CD4-positive, alpha-beta T cell treated with Interleukin-4 for 4 hours (primary cell): ENCODE data around the gene WDR59.
"Not testable (repeated sequence)": the region's sequence is repeated elsewhere in the genome, so short reads cannot be mapped to it uniquely, and the experiment has no call there.

Experiments used
- DNase-seq: peaks from one replicate; pipeline ENCODE4 v3.0.0-alpha.2; 2020

The WDR59 gene

DNA sequence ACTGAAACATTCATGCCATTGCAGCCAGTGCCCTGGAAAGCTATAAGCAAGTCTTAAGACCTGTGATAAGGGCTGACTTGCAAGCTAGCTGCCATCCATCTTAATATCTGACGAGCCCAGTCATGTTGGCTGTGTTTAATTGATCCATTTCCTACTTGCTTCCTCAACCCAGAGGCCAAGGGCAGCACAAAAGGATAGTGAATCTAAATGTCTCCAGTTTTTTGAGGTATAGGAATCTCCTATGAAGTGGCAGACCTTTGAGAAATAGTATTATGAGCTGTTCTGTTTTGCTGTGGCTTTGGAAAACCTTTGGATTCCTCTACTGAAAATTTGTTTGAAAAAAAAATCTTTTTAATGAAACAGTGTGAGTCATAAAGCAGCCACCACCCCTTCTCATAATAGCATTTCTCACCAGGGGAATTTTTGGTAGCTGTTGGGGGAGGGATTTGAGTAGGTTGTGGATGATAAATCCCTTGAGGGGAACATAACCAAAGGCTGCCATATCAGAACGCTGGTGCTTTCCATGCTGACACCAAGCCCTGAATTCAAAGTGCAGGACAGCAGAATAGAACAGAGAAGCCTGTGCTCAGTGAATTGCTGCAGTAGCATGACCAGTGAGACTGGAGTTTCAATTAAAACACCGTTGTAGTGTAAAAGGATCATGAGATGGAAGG lies 26.8 kb upstream of the WDR59 start:
- DNase-seq: peak; percentile 77

DNA sequence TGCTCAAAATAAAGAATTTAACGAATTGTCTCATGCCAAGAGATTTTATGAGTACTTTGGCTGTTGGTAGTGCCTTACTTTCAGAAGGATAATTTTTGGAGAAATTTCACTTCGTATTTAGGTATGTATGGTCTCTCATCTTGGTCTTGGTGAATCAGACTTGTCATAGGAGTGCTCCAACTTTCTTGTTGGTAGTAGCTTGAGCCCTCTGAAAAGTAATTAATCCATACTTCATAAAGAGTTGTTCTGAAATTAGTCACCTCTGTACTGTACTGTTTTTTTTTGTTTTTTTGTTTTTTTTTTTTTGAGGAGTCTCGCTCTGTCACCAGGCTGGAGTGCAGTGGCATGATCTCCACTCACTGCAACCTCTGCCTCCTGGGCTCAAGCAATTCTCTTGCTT lies 25.5 kb upstream of the WDR59 start:
- no peak for DNase-seq

DNA sequence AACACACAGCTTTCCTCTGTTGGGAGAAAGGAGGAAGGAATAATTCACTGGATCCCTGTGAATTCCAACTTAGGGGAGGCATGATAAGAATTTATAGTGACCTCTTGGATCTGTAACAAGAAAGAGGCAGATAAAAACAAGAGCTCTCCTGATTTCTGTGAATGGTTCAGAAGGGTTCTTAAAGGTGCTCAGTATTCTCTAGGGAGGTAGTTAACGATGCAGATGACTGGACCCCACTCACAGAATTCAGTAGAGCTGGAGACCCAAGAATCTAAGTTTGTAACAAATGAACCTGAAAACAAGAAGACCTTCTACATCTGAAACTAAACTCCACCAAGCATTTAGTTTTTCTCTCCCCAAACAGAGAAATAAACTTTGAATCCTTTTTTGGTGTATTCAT lies 22.5 kb upstream of the WDR59 start:
- no peak for DNase-seq

DNA sequence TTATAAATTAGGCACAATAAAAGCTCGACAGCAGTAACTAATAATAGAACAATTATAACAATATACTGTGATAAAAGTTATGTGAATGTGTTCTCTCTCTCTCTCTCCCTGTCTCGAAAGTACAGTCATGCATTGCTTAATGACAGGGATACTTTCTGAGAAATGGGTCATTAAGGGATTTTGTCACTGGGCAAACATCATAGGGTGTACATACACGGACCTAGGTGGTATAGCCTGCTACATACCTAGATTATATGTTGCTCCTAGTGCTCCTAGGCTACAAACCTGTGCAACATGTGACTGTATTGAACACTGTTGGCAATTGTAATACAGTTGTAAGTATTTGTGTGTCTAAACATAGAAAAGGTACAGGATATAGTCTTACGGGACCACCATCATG lies 20.8 kb upstream of the WDR59 start:
- DNase-seq: no peak

DNA sequence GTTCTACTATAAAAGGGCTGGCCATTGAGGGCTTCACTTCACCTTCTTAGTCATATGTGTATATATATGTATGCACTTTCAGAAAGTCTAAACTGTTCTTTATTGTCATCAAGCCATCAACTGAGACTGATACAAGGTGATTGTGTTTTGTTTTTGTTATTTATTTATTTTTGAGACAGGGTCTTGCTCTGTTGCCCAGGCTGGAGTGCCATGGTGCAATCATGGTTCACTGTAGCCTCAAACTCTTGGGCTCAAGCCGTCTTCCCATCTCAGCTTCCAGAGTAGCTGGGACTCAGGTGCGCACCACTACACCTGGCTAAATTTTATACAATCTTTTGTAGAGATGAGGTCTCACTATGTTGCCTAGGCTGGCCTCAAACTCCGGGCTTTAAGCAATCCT lies 19.5 kb upstream of the WDR59 start:
- DNase-seq: no peak

DNA sequence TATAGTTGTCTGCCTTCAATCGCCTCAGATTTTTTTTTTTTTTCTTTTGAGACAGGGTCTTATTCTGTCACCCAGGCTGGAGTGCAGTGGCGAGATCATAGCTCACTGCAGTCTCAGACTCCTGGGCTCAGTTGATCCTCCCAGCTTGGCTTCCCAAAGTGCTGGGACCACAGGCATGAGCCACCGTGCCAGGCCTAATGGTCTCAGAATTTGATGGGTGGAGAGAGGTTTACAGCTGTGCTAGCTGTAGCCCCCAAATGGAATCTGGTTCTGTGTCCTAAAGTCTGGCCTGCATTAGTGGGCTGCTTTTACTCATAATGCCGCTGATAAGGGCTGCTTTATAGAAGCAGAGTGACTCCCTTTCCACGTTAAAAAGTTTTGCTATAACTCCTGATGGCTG lies 19.0 kb upstream of the WDR59 start:
- no peak for DNase-seq

DNA sequence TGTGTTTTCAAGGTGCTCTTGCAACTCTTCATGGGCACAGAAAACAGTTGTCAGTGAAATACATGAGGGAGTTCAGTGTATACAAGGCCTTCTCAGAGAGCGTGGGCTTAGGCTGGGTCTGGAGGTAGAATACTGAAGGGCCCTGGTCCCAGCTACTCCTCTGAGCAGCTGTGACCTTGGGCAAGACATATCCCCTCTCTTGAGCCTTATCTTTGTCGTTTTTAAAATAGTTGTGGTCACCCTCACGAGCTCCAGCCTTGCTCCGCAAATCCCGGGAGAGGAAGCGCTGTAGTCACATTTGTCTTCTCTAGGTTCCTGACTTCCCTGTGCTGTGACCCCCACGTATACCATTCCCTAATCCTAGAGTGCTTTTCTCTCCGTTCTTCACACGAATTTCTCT lies 17.6 kb upstream of the WDR59 start:
- no peak for DNase-seq

DNA sequence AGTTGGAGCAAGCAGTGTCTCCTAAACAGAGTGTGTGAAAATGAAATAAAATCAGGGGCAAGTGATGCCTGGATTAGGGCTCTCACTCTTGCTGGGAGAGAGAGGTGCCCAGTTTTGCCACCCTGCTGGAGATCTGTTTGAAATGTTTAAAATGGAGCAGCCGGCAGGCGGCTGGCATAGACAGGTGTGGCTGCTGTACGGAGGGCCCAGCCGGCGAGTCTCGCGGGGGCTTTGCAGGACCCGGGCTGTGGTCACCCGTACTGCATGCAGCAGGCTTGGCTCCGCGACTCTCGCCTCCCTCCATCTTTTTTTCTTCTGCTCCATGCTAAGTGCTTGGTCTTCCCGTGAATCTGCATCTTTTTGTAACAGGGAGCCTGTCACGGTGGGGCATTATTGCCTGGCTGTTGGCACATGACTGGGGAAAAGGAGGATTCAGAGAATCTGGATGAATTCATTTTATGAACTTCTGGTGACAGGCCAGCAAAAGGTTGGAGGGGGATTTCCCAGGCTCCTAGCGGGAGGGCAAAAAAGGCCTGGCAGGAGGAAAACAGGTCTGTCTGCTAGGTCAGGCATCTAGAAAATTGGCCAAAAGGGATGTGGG lies 15.7 kb upstream of the WDR59 start:
- DNase-seq: no peak

DNA sequence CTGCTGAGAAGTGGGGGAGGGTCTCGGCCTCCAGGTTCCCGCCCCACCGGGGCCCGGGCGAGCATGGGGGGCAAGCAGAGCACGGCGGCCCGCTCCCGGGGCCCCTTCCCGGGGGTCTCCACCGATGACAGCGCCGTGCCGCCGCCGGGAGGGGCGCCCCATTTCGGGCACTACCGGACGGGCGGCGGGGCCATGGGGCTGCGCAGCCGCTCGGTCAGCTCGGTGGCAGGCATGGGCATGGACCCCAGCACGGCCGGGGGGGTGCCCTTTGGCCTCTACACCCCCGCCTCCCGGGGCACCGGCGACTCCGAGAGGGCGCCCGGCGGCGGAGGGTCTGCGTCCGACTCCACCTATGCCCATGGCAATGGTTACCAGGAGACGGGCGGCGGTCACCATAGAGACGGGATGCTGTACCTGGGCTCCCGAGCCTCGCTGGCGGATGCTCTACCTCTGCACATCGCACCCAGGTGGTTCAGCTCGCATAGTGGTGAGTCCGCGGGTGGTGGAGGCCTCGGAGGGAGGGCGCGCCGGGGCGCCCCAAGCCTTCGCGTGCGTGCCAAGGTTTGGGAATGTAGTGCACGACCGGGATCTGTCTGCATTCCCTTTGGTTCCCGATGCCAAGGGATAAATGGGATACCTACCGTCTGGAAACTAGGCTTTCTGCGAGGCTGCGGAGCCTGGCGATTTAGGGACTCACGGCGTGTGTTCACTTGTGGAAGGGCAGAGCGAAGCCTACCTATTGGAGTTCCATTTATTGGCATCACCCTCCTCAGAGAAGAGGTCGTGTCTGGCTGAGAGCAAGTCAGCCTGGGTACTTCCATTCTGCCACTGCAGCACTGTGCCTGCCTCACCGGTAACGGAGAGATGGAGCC lies 14.9 kb upstream of the WDR59 start:
- peak; percentile 63 for DNase-seq

DNA sequence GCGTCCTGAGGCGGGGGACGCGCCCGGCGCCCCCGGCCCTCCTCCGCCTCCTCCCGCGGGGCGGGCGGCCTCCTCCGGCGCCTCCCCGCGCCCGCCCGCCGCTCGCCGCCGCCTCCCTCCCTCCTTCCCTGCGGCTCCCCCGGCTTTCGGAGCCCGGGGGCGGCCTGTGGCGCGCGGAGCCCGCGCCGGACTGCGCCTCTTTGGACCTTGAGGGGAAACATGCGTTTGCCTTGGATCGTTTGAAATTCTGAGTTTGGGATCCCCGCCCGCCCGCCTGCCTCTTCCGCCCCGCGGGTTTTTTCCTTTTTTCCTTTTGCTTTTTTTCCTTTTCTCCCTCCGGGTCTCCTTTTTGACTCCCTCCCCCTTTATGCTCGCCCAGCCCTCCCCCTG lies 14.3 kb upstream of the WDR59 start:
- no peak for DNase-seq

DNA sequence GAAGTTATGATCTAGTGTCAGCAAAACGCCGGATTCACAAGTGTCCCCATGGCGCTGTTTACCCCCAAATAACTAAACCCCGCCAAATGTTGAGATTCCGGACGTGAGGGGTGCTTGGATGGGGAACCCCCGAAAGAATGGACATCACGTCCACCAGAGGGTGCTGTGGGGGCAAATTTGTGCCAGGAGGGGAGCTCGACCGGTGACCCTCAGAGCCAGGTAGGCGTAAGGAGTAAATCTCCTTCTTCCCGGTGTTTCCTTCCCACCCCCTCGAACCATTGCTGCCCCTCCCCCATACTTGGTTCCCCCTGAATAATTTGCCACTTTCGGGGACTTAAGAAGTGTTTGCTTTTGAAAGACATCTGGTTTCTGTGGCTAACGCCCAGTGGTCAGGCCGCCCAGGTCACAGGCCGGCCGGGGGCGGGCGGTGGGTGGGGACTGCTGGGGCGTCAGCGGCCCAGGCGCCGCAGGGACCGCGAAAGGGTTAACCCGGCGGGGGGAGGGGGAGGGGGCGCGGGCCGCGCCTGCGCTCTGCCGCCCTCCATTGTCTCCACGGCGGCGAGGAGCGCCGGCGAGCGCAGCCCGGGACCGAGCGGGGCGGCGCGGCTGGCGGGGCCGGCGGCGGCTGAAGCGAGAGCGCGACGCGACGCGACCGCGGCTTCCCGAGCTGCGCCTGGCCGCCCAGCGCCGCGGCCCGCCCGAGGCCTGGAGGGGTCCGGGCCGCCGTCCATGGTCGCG lies 13.7 kb upstream of the WDR59 start, which contains the start of gene ZNRF1:
TSS of gene ZNRF1 (plus strand) at position 544 of the 738 bp plus-strand sequence. CDS start 648 bp downstream, outside the sequence.
- peak; percentile 79 for DNase-seq

DNA sequence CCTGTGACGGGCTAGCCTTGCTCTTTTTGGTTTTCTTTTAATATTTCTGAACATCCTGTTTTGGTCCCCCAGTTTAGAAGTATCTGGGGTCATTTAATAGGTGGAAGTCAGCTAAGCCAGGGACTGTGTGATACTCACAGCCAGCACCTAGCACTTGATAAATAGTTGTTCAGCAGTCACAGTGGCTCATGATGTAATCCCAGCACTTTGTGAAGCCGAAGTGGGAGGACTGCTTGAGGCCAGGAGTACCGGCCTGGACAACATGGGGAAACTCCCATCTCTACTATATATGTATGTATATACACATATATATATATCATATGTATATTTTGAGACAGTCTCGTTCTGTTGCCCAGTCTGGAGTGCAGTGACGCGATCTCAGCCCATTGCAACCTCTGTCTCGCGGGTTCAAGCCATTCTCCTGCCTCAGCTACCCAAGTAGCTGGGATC lies 12.1 kb upstream of the WDR59 start:
- DNase-seq: no peak

DNA sequence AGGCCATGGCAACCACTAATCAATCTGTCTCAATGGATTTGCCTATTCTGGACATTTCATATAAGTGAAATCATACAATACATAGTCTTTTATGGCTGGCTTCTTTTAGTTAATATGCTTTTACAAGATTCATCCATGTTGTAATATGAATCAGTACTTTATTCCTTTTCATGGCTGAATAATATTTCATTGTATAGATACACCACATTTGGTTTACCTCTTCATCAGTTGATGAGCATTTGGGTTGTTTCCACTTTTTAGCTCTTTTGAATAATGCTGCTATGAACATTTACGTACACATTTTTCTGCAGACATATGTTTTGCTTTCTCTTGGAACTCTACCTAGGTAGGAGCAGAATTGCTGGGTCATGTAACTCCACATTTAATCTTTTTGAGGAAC lies 11.1 kb upstream of the WDR59 start:
- no peak for DNase-seq

DNA sequence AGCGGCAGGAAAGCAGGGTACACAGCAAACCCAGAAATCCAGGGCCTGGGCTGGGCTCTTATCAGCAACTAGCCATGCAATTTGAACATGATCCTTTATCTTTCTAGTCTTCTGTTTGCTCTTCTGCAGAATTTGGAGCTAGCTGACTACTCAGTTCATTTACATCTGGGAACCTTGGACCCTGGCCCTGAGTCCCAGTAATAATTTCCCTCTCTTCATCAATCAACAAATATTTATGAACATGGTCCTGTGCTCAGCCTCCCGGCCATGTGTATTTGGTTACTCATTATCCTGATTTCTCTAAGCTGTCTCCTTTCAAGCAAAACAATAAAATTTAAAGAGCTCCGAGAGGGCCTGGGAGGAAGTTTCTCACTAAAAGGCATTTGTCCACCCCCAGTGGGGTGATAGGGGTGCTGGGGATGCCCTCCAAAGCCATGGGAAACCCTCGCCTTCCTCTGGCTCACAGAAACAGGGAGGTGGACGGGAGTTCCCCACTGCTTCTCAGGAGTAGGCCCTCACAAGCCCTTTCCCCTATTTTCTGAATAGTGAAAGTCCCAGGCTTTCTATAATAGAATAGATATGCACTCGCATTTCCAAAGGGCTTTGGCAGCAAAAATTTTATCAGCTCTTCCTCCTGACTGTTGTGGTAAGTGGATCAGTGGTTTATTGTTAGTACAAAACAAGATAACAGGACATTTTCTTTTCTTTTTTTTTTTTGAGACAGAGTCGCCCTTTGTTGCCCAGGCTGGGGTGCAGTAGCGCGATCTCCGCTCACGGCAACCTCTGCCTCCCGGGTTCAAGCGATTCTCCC lies 6.9 kb upstream of the WDR59 start:
- no peak for DNase-seq

DNA sequence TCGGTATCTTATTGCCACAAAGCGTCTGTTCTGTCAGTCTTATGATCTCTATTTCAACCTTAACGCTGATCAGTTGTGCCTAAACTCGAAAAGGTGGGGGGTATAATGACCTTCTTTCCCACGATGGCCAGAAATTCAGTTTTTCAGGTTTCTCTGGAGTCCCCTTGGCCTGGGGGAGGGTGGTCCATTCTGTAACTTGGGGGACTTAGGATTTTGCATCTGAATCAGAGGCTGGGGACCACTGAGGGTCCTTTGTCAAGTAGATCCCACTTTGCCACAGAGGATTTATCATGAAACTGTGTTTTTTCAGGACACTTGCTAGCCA lies 6.3 kb upstream of the WDR59 start:
- no peak for DNase-seq

DNA sequence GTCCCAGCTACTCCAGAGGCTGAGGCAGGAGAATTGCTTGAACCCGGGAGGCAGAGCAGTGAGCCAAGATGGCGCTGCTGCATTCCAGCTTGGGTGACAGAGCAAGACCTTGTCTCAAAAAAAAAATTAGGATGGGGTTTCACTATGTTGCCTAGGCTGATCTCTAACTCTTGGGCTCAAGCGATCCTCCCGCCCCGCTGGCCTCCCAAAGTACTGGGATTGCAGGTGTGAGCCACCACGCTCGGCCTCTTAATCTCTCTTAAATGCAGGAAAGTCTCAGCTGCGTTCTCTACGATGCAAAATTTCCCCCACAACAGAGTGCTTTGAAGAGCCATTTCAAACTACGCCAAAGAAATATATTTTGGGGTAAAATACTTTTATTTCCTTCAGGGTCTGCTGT lies 5.9 kb upstream of the WDR59 start:
- no peak for DNase-seq

DNA sequence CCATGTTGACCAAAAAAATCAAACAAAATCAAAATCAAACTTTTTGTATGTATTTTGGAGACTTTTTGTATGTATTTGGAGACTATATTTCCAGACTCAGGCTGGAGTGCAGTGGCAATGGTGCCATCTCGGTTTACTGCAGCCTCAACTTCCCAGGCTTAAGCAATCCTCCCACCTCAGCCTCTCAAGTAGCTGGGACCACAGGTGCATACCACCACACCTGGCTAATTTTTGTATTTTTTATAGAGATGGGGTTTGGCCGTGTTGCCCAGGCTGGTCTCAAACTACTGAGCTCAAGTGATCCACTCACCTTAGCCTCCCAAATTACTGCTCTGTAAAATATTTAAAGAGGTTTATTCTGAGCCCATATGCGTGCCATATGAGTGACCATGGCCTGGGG lies 4.9 kb upstream of the WDR59 start:
- DNase-seq: not testable (repeated sequence)

DNA sequence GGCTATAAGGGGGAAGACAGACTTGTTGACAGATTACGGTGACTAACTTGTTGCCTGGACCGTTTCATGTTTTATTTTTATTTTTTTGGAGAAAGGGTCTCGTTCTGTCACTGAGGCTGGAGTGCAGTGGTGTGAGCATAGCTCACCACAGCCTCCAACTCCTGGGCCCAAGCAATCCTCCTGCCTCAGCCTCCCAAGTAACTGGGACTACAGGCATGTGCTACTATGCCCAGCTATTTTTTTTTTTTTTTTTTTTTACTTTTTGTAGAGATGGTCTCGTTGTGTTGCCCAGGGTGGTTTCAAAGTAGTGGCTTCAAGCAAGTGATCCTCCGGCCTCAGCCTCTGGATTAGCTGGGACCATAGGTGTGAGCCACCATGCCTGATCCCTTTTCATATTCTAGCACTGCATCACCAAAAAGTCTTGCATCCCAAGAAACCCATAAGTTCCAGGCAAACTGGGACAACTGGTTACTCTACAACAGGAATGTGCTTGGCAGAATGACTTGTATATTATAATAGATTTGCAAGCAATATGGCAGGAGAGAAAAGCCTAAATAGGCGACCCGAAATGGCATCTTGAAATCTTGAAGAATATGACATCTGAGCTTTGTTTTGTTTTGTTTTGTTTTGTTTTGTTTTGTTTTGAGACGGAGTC lies 2.2 kb upstream of the WDR59 start:
- DNase-seq: no peak

DNA sequence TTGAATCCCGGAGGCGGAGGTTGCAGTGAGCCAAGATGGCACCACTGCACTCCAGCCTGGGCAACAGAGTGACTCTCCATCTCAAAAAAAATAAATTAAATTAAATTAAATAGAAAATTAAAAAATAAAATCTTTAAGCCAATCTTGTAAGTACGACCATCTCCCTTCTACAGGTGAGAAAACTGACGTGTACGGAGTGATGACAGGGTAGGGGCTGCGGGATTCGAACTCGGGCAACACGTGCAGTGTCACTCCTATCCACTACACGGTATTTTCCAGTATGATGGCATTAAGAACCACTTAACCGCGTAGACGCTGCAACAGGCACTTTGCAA lies 762 bp downstream of the WDR59 start:
- DNase-seq: no peak

DNA sequence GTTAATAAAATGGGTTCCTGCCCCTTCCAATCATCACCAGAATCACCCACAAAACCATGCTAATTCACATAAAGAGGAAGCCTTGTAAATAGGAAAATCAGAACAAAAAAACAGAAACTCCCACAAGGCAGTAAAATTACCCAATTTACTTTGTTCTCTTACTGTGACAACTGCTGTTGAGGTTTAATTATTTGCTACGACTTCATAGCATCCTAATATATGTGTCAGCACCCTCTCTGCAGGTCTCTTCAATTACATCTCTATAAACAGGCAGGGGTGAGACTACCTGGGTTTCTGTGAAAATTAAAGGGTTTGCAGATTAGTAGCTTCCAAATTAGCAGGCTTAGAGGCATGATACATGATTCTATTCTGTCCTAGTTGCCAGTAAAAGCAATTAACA lies 2.7 kb downstream of the WDR59 start:
- DNase-seq: no peak

DNA sequence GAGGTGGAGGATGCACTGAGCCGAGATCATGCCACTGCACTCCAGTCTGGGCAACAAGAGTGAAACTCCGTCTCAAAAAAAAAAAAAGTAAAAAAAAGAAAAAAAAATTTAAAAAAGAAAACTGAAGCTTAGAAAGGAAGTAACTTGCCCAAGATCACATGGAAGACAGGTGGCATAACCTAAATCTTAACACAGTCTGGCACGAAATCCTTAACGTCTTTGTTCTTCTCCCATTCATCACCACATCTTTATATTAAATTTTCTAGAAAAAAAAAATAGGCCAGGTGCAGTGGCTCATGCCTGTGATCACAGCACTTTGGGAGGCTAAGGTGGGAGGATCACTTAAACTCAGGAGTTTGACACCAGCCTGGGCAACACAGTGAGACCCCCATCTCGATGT lies 9.3 kb downstream of the WDR59 start:
- DNase-seq: no peak

DNA sequence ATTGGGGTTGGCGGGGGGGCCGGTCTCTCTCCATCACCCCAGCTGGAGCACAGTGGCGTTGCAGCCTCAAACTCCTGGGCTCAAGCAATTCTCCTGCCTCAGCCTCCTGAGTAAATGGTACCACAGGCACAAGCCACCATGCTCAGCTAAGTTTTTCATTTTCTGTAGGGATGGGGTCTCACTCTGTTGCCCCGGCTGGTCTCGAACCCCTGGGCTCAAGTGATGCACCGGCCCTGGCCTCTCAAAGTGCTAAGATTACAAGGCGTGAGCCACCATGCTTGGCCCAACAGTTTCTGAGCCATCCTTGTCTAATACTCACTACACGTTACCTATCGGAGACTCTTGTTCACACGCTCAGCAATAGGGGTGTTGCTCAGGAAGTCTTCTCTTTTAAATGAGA lies 11.6 kb downstream of the WDR59 start:
- DNase-seq: no peak
